Measurements from ENCODE around the gene TUSC2.

- TF ChIP-seq TAF1 (IDR thresholded peaks at IDR 0.05; ENCODE audit: borderline replicate concordance, insufficient read depth, low read length) (no peak), POLR2AphosphoS5 (IDR thresholded peaks at IDR 0.05; ENCODE audit: low read depth, low read length) (no peak)
- TF ChIP-seq, protein P1, sequence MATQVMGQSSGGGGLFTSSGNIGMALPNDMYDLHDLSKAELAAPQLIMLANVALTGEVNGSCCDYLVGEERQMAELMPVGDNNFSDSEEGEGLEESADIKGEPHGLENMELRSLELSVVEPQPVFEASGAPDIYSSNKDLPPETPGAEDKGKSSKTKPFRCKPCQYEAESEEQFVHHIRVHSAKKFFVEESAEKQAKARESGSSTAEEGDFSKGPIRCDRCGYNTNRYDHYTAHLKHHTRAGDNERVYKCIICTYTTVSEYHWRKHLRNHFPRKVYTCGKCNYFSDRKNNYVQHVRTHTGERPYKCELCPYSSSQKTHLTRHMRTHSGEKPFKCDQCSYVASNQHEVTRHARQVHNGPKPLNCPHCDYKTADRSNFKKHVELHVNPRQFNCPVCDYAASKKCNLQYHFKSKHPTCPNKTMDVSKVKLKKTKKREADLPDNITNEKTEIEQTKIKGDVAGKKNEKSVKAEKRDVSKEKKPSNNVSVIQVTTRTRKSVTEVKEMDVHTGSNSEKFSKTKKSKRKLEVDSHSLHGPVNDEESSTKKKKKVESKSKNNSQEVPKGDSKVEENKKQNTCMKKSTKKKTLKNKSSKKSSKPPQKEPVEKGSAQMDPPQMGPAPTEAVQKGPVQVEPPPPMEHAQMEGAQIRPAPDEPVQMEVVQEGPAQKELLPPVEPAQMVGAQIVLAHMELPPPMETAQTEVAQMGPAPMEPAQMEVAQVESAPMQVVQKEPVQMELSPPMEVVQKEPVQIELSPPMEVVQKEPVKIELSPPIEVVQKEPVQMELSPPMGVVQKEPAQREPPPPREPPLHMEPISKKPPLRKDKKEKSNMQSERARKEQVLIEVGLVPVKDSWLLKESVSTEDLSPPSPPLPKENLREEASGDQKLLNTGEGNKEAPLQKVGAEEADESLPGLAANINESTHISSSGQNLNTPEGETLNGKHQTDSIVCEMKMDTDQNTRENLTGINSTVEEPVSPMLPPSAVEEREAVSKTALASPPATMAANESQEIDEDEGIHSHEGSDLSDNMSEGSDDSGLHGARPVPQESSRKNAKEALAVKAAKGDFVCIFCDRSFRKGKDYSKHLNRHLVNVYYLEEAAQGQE (IDR thresholded peaks at IDR 0.05; ENCODE audit: insufficient read depth in 1 of 2, low read depth in 2 of 2, low read length in 2 of 2) = no peak
Measured at GRCh38 chr3:50294089-50294488, 33.9 kb downstream of the TUSC2 start.
